Gastroesophageal sphincter (tissue), 3 donors: ENCODE results near the gene NAA25.

Experiments
- EP300 ChIP-seq: sonication (generic); formaldehyde crosslinking; IDR thresholded peaks from one replicate; pipeline ENCODE4 v1.6.1; 2017; ENCODE audit warnings: antibody characterized with exemption, mild to moderate bottlenecking
- POLR2AphosphoS5 ChIP-seq: sonication (generic); formaldehyde crosslinking; IDR thresholded peaks from one replicate; pipeline ENCODE4 v1.6.1; 2017; ENCODE audit warnings: antibody characterized with exemption
- TF ChIP-seq, protein P1 (sequence below), 4 experiments: fragments of 200-600 bp in 2 of 4; fragments of 450-650 bp in 2 of 4; sonication (generic) in 1 of 4; IDR thresholded peaks; one replicate each; pipeline ENCODE4 v1.5.1; 2017 to 2019; ENCODE audit warnings: antibody characterized with exemption in 4 of 4, mild to moderate bottlenecking in 2 of 4, moderate library complexity in 2 of 4

- TF ChIP-seq, protein P1, sequence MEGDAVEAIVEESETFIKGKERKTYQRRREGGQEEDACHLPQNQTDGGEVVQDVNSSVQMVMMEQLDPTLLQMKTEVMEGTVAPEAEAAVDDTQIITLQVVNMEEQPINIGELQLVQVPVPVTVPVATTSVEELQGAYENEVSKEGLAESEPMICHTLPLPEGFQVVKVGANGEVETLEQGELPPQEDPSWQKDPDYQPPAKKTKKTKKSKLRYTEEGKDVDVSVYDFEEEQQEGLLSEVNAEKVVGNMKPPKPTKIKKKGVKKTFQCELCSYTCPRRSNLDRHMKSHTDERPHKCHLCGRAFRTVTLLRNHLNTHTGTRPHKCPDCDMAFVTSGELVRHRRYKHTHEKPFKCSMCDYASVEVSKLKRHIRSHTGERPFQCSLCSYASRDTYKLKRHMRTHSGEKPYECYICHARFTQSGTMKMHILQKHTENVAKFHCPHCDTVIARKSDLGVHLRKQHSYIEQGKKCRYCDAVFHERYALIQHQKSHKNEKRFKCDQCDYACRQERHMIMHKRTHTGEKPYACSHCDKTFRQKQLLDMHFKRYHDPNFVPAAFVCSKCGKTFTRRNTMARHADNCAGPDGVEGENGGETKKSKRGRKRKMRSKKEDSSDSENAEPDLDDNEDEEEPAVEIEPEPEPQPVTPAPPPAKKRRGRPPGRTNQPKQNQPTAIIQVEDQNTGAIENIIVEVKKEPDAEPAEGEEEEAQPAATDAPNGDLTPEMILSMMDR (IDR thresholded peaks at IDR 0.05) = no peak
- TF ChIP-seq POLR2AphosphoS5 = no peak
- no peak for TF ChIP-seq EP300
These were observed 16.3 kb upstream of the NAA25 start for GRCh38 chr12:112124918-112125249.
